ENCODE data around the gene STXBP6. TPM values are rescaled to one million over a fixed set of nuclear protein-coding genes. Genes with fewer than 3 reads are reported as not detected.

Gene STXBP6
- total and polyA plus RNA-seq, 2 donors (not counting 3 experiments of a cell fraction or from before 2014, with no cell fraction given): 0.06 TPM; not detected in 1

- Histone ChIP-seq H2AFZ (ENCODE audit: low read depth, low read length) (no peak overlapping the region), H3K4me2 (ENCODE audit: insufficient read depth, low read length) (no peak overlapping the region), H3K4me1 (ENCODE audit: control insufficient read depth, extremely low read depth, insufficient read depth, low read length) (no peaks in the 10 kb centered on the region), H3K36me3 (ENCODE audit: control insufficient read depth in 2 of 2, extremely low read depth in 1 of 2, insufficient read depth in 2 of 2, low read length in 2 of 2) (no peaks in the 10 kb centered on the region), H4K20me1 (replicated peaks; ENCODE audit: control insufficient read depth, extremely low read depth, insufficient read depth, low read length) (no peaks in the 10 kb centered on the region), H3K27me3 (ENCODE audit: control insufficient read depth in 2 of 2, insufficient read depth in 2 of 2, low read length in 2 of 2) (peaks cover 0 to 2% of the 10 kb centered on the region in 2 experiments), H3K9me1 (replicated peaks; ENCODE audit: control insufficient read depth, extremely low read depth, insufficient read depth, low read length) (no peaks in the 10 kb centered on the region), H3K9ac (replicated peaks; ENCODE audit: extremely low read depth, insufficient read depth, low read length) (no peak overlapping the region), H3K27ac (ENCODE audit: insufficient read depth, low read depth, low read length) (no peak overlapping the region), H3K79me2 (ENCODE audit: control insufficient read depth, insufficient read depth, low read length) (no peaks in the 10 kb centered on the region), H3K4me3 (replicated peaks in 1 of 3; ENCODE audit: insufficient read depth in 1 of 3, low read depth in 1 of 3, low read length in 3 of 3) (no peak overlapping the region), H3K9me3 (replicated peaks; ENCODE audit: control insufficient read depth, insufficient read depth, low read length) (no peaks in the 10 kb centered on the region)
- BruUV-seq (replicated peaks): no TSS peak
- TF ChIP-seq JUN (IDR thresholded peaks at IDR 0.05; ENCODE audit: borderline replicate concordance, insufficient read depth, insufficient read length, low read depth) (no peak), CTCF (IDR thresholded peaks at IDR 0.05; ENCODE audit: extremely low read depth in 1 of 2, insufficient read depth in 1 of 2, low read depth in 1 of 2, low read length in 2 of 2) (no peak), POLR2AphosphoS5 (IDR thresholded peaks at IDR 0.05; ENCODE audit: insufficient read depth, low read depth, low read length) (no peak), GATA2 (IDR thresholded peaks at IDR 0.05; ENCODE audit: insufficient read depth, insufficient read length, low read depth, low read length) (no peak), POLR2A (IDR thresholded peaks at IDR 0.05; ENCODE audit: low read depth, low read length) (no peak), MAX (IDR thresholded peaks at IDR 0.05; ENCODE audit: insufficient read depth, insufficient read length) (no peak), EZH2 (IDR thresholded peaks at IDR 0.05; ENCODE audit: borderline replicate concordance, low read depth, low read length, severe bottlenecking) (no peak), MYC (IDR thresholded peaks at IDR 0.05; ENCODE audit: low read depth, low read length) (no peak), FOS (IDR thresholded peaks at IDR 0.05; ENCODE audit: borderline replicate concordance, insufficient read depth, low read length) (no peak)
- ChIA-PET CTCF (interaction anchor here (1.9 kb wide), 1 partner anchor 24 kb away, joined by 5 read pairs; no protein-coding TSS in a partner anchor), POLR2A (no interaction called here)
- FAIRE-seq (no peak), DNase-seq (ENCODE audit: low read depth, low spot score) (no peak)
- dilution Hi-C loops (cut with MboI; ENCODE audit: extremely low pct_ligation_motif_present, low sequenced_read_pairs): no loop called here
- intact Hi-C loops (cut with micrococcal nuclease): no loop called here
Measured at GRCh38 chr14:24829862-24830261, 220.1 kb downstream of the STXBP6 start.

Measured in endothelial cell of umbilical vein (primary cell).